Anterior cingulate cortex (tissue), 58 donors: ENCODE measurements around the gene ALG12.
A peak's percentile ranks its signal among the peaks of the same experiment; 100 is the strongest.

Source experiments
- DNase-seq, 58 donors: peaks; one replicate each; lab custom pipeline; 2025; lab: John Stamatoyannopoulos, UW

The ALG12 gene

GRCh38 chr22:49958931-49959781, 40.9 kb upstream of the ALG12 start:
- DNase-seq: no peak

GRCh38 chr22:49958366-49958921, 40.2 kb upstream of the ALG12 start:
- DNase-seq: no peak

- no peak for DNase-seq
Measured at GRCh38 chr22:49957826-49958365, 39.7 kb upstream of the ALG12 start.

GRCh38 chr22:49956914-49957825, 38.9 kb upstream of the ALG12 start:
- DNase-seq: no peak

GRCh38 chr22:49956418-49956770, 38.2 kb upstream of the ALG12 start:
- DNase-seq: no peak

- DNase-seq: no peak
Measured at GRCh38 chr22:49955581-49956417, 37.6 kb upstream of the ALG12 start.

- DNase-seq: no peak
Measured at GRCh38 chr22:49954991-49955580, 36.8 kb upstream of the ALG12 start.

GRCh38 chr22:49954354-49954753, 36.1 kb upstream of the ALG12 start:
- peak in 4 of 58 donors; percentile 24 to 38 (median 28) for DNase-seq

GRCh38 chr22:49953680-49954344, 35.6 kb upstream of the ALG12 start:
- no peak for DNase-seq

GRCh38 chr22:49953027-49953679, 34.9 kb upstream of the ALG12 start:
- DNase-seq: no peak

GRCh38 chr22:49951986-49952896, 34.0 kb upstream of the ALG12 start:
- no peak for DNase-seq

GRCh38 chr22:49951678-49951985, 33.4 kb upstream of the ALG12 start:
- no peak for DNase-seq

- no peak for DNase-seq
Measured at GRCh38 chr22:49951000-49951677, 32.9 kb upstream of the ALG12 start.

GRCh38 chr22:49950396-49950994, 32.3 kb upstream of the ALG12 start:
- no peak for DNase-seq

GRCh38 chr22:49949914-49950292, 31.7 kb upstream of the ALG12 start:
- DNase-seq: no peak
